Endodermal cell (in vitro differentiated cells): Measurements from ENCODE around the gene CHD1L. TPM values are rescaled to one million over a fixed set of nuclear protein-coding genes. Genes with fewer than 3 reads are reported as not detected.
"Not testable (repeated sequence)": the region's sequence is repeated elsewhere in the genome, so short reads cannot be mapped to it uniquely, and the experiment has no call there.

Source experiments
- DNase-seq: peaks from one replicate; pipeline ENCODE4 v3.0.0-alpha.2; 2017
- H3K27ac ChIP-seq: 2 replicates; pipeline ENCODE4 v1.5.1; 2013; ENCODE audit warnings: mild to moderate bottlenecking, low read depth, low read length, moderate library complexity
- H3K27me3 ChIP-seq: 2 replicates; pipeline ENCODE4 v1.6.1; 2013; ENCODE audit warnings: mild to moderate bottlenecking, low read length, moderate library complexity; ENCODE audit not compliant: insufficient read depth, control insufficient read depth, poor library complexity, severe bottlenecking
- H3K36me3 ChIP-seq: 2 replicates; pipeline ENCODE4 v1.7.0; 2013; ENCODE audit warnings: mild to moderate bottlenecking, low read length, moderate library complexity; ENCODE audit not compliant: control insufficient read depth, insufficient read depth
- H3K4me1 ChIP-seq: one replicate; pipeline ENCODE4 v1.7.0; 2013; ENCODE audit warnings: low read length; ENCODE audit not compliant: control insufficient read depth, insufficient read depth
- H3K4me3 ChIP-seq: 2 replicates; pipeline ENCODE4 v1.5.1; 2013; ENCODE audit warnings: mild to moderate bottlenecking, low read length, moderate library complexity
- H3K9ac ChIP-seq: 2 replicates; pipeline ENCODE4 v1.6.1; 2013; ENCODE audit warnings: mild to moderate bottlenecking, low read length, moderate library complexity; ENCODE audit not compliant: poor library complexity, severe bottlenecking; ENCODE audit errors: extremely low read depth
- H3K9me3 ChIP-seq: 2 replicates; pipeline ENCODE4 v1.6.1; 2013; ENCODE audit warnings: mild to moderate bottlenecking, low read length, moderate library complexity; ENCODE audit not compliant: control insufficient read depth
- H3K27ac Mint-ChIP-seq: 2 replicates; pipeline ENCODE4 v1.8.0; 2020; ENCODE audit warnings: mixed read lengths
- H3K27me3 Mint-ChIP-seq: 2 replicates; pipeline ENCODE4 v1.8.0; 2021; ENCODE audit warnings: mild to moderate bottlenecking, mixed read lengths; ENCODE audit not compliant: insufficient read depth
- H3K36me3 Mint-ChIP-seq: 2 replicates; pipeline ENCODE4 v1.8.0; 2020; ENCODE audit warnings: low read depth, mixed read lengths
- H3K4me1 Mint-ChIP-seq: 2 replicates; pipeline ENCODE4 v1.8.0; 2020; ENCODE audit warnings: mixed read lengths
- H3K4me3 Mint-ChIP-seq: 2 replicates; pipeline ENCODE4 v1.8.0; 2020; ENCODE audit warnings: mild to moderate bottlenecking, moderate library complexity, mixed read lengths
- H3K9me3 Mint-ChIP-seq: 2 replicates; pipeline ENCODE4 v1.8.0; 2020; ENCODE audit warnings: mild to moderate bottlenecking, mixed read lengths
- CTCF ChIP-seq: fragments of 200-600 bp; sonication (generic); conservative IDR thresholded peaks from 2 replicates; pipeline ENCODE4 v1.5.0; 2021; ENCODE audit warnings: antibody characterized with exemption, mild to moderate bottlenecking
- WGBS, 2 experiments: methylation state at CpG; one replicate each; pipeline versions ENCODE4 v1.1.5 to v1.1.7; 2013; ENCODE audit warnings: missing lambda C conversion rate in 2 of 2, mixed read lengths in 1 of 2; ENCODE audit not compliant: insufficient coverage in 1 of 2, insufficient read length in 1 of 2; 5-methylcytosine and 5-hydroxymethylcytosine counted together
- total RNA-seq, 2 donors: library from RNA; stranded (reverse); fragmentation: NEBNext Ultra II Directional in 1 of 2; extraction: Animal tissue kit (Norgen Biotek cat#: 25700) in 1 of 2; gene quantifications; 2 replicates in 1 of 2; 3 replicates in 1 of 2; pipeline ENCODE4 v1.2.1, GENCODE V29; 2021

Gene CHD1L
- total RNA-seq, 2 donors from 2014 or later: 112 to 117 TPM

- Mint-ChIP-seq H3K4me3 (no peak overlapping the region), H3K9me3 (peaks cover 61% of the 10 kb centered on the region), H3K27me3 (peaks cover 2% of the 10 kb centered on the region), H3K4me1 (no peaks in the 10 kb centered on the region), H3K36me3 (peaks cover 86% of the 10 kb centered on the region), H3K27ac (no peak overlapping the region)
- Histone ChIP-seq H3K27me3 (no peaks in the 10 kb centered on the region), H3K36me3 (peaks cover 79% of the 10 kb centered on the region), H3K9me3 (peaks cover 85% of the 10 kb centered on the region), H3K27ac (no peak overlapping the region), H3K4me1 (no peaks in the 10 kb centered on the region), H3K9ac (no peak overlapping the region), H3K4me3 (no peak overlapping the region)
- no peak for TF ChIP-seq CTCF
- WGBS, 2 experiments: 92 to 100% methylated on average over 1 to 2 of the region's 2 CpGs
- no peak for DNase-seq
These were observed 55.0 kb downstream of the CHD1L start for GRCh38 chr1:147297438-147297837.

GRCh38 chr1:147305803-147306202, 63.3 kb downstream of the CHD1L start:
- not testable (repeated sequence) for H3K27ac ChIP-seq, H3K4me1 ChIP-seq, H3K4me3 ChIP-seq, H3K4me3 Mint-ChIP-seq, H3K9ac ChIP-seq, H3K27ac Mint-ChIP-seq, DNase-seq, H3K36me3 ChIP-seq, H3K4me1 Mint-ChIP-seq, H3K27me3 ChIP-seq
- WGBS, 2 experiments: 90 to 94% methylated on average over 3 of the region's 3 CpGs
- peaks cover 72% of the 10 kb centered on the region for H3K9me3 ChIP-seq
- Mint-ChIP-seq H3K36me3 (peaks cover 11% of the 10 kb centered on the region), H3K27me3 (peaks cover 16% of the 10 kb centered on the region), H3K9me3 (peaks cover 90% of the 10 kb centered on the region)

GRCh38 chr1:147316968-147317367, 74.5 kb downstream of the CHD1L start:
- no peak overlapping the region for H3K27ac ChIP-seq
- no peak for DNase-seq
- H3K4me3 Mint-ChIP-seq: no peak overlapping the region
- H3K9me3 ChIP-seq: no peaks in the 10 kb centered on the region
- TF ChIP-seq CTCF: no peak
- 80 to 81% methylated on average over 2 to 3 of the region's 3 CpGs for WGBS, 2 experiments
- no peaks in the 10 kb centered on the region for H3K36me3 ChIP-seq
- H3K4me1 Mint-ChIP-seq: no peaks in the 10 kb centered on the region
- no peak overlapping the region for H3K27ac Mint-ChIP-seq
- peaks cover 4% of the 10 kb centered on the region for H3K9me3 Mint-ChIP-seq
- no peaks in the 10 kb centered on the region for H3K4me1 ChIP-seq
- no peaks in the 10 kb centered on the region for H3K27me3 ChIP-seq
- H3K27me3 Mint-ChIP-seq: no peaks in the 10 kb centered on the region
- H3K4me3 ChIP-seq: no peak overlapping the region
- H3K9ac ChIP-seq: no peak overlapping the region
- no peaks in the 10 kb centered on the region for H3K36me3 Mint-ChIP-seq

GRCh38 chr1:147326933-147327687, 84.6 kb downstream of the CHD1L start:
- H3K4me3 Mint-ChIP-seq: peak overlapping the region; percentile 63
- 42 to 43% methylated on average over 12 to 23 of the region's 26 CpGs for WGBS, 2 experiments
- H3K27ac ChIP-seq, H3K4me1 ChIP-seq, H3K27me3 ChIP-seq, DNase-seq, H3K27ac Mint-ChIP-seq, H3K9me3 ChIP-seq, H3K36me3 ChIP-seq, H3K27me3 Mint-ChIP-seq, H3K4me3 ChIP-seq, H3K4me1 Mint-ChIP-seq, H3K9ac ChIP-seq, H3K36me3 Mint-ChIP-seq: not testable (repeated sequence)
- H3K9me3 Mint-ChIP-seq: peaks cover 25% of the 10 kb centered on the region
